ENCODE data around the gene COL18A1.

- TF ChIP-seq CTCF (conservative IDR thresholded peaks at IDR 0.05; ENCODE audit: low read length) (no peak), EZH2phosphoT487 (IDR thresholded peaks at IDR 0.05; ENCODE audit: borderline replicate concordance) (no peak)
Observed at GRCh38 chr21:45539796-45540600, 135.0 kb downstream of the COL18A1 start.

All from Loucy (cell line).